K562 (cell line): Measurements from ENCODE around the gene FN1. TPM values are rescaled to one million over a fixed set of nuclear protein-coding genes. Genes with fewer than 3 reads are reported as not detected.

Source experiments
- ATAC-seq: fragments of 200-7000 bp; cut with Tn5 transposase; 3 replicates; pipeline ENCODE4 v1.9.1; 2020; ENCODE audit warnings: moderate library complexity
- BruUV-seq: library from RNA; stranded (reverse); fragments of 400-500 nt; replicated peaks from 2 replicates; lab custom pipeline; 2021; lab: Mats Ljungman, UMichigan
- CTCF ChIA-PET: fragments of 300-600 bp; formaldehyde crosslinking; extraction: SDS; loops from one replicate; lab custom pipeline; 2021; ENCODE audit warnings: low intra/inter-chr PET ratio; lab: Yijun Ruan, JAX
- POLR2A ChIA-PET: fragments of 300-600, 350-650 bp; sonication (Branson Sonifier 250); formaldehyde crosslinking; extraction: SDS; loops from one replicate; lab custom pipeline; 2021; ENCODE audit warnings: antibody characterized with exemption, inconsistent platforms; lab: Yijun Ruan, JAX
- DNase-seq, 4 experiments: peaks; one replicate each; pipeline versions ENCODE4 v3.0.0 to v3.0.0-alpha.2; 2011 to 2018; ENCODE audit warnings: low spot score in 3 of 4, mixed read lengths in 3 of 4; ENCODE audit errors: extremely low read depth in 1 of 4
- FAIRE-seq: peaks from 2 replicates; lab custom pipeline; 2011; peaks lifted over from hg19 to GRCh38; lab: Jason Lieb, UNC
- H2AFZ ChIP-seq: 2 replicates; pipeline ENCODE4 v1.6.0; 2011; ENCODE audit warnings: low read depth, low read length, control low read depth, inconsistent platforms
- H3K27ac ChIP-seq: fragments of 200-600 bp; 3 replicates; pipeline ENCODE4 v1.8.0; 2011; ENCODE audit warnings: low read depth, mild to moderate bottlenecking, control low read depth, inconsistent platforms, low read length, moderate library complexity, mixed read lengths; ENCODE audit errors: extremely low read depth
- H3K27me3 ChIP-seq, 2 experiments: fragments of 300-600 bp in 1 of 2; 2 replicates in 1 of 2; 3 replicates in 1 of 2; pipeline versions ENCODE4 v1.6.0 to v1.8.0; 2011; ENCODE audit warnings: inconsistent platforms in 2 of 2, low read length in 2 of 2, mild to moderate bottlenecking in 1 of 2, mixed read lengths in 1 of 2, moderate library complexity in 1 of 2; ENCODE audit not compliant: control insufficient read depth in 2 of 2, insufficient read depth in 2 of 2
- H3K36me3 ChIP-seq: fragments of 300-600 bp; 3 replicates; pipeline ENCODE4 v1.8.0; 2011; ENCODE audit warnings: mild to moderate bottlenecking, low read length, inconsistent platforms; ENCODE audit not compliant: control insufficient read depth, insufficient read depth
- H3K4me1 ChIP-seq, 2 experiments: fragments of 200-600 bp in 1 of 2; replicated peaks in 1 of 2; 2 replicates in 1 of 2; 3 replicates in 1 of 2; pipeline versions ENCODE4 v1.5.1 to v1.8.0; 2011; ENCODE audit warnings: inconsistent platforms in 2 of 2, low read length in 2 of 2, mild to moderate bottlenecking in 1 of 2, mixed read lengths in 1 of 2, moderate library complexity in 1 of 2; ENCODE audit not compliant: control insufficient read depth in 2 of 2, insufficient read depth in 2 of 2
- H3K4me2 ChIP-seq: 2 replicates; pipeline ENCODE4 v1.6.1; 2011; ENCODE audit warnings: low read length, control low read depth, inconsistent platforms, mixed read lengths; ENCODE audit not compliant: insufficient read depth
- H3K4me3 ChIP-seq: fragments of 200-600 bp; sonication (generic), shearing (Covaris generic); 2 replicates; pipeline ENCODE4 v1.5.1; 2016; ENCODE audit warnings: control low read depth, inconsistent platforms
- H3K79me2 ChIP-seq: fragments of 200-600 bp; 3 replicates; pipeline ENCODE4 v1.8.0; 2011; ENCODE audit warnings: low read length, inconsistent platforms; ENCODE audit not compliant: control insufficient read depth, insufficient read depth
- H3K9ac ChIP-seq, 2 experiments: 2 replicates each; pipeline versions ENCODE4 v1.6.0 to v1.6.1; 2011; ENCODE audit warnings: low read depth in 2 of 2, low read length in 2 of 2, control low read depth in 1 of 2, inconsistent platforms in 1 of 2, mild to moderate bottlenecking in 1 of 2, mixed read lengths in 1 of 2; ENCODE audit not compliant: insufficient read depth in 1 of 2
- H3K9me1 ChIP-seq: one replicate; pipeline ENCODE4 v1.6.0; 2011; ENCODE audit warnings: inconsistent platforms, mild to moderate bottlenecking, low read length, moderate library complexity; ENCODE audit not compliant: control insufficient read depth, insufficient read depth
- H3K9me3 ChIP-seq: replicated peaks from 2 replicates; pipeline ENCODE4 v1.5.1; 2011; ENCODE audit warnings: low read depth, low read length, inconsistent platforms; ENCODE audit not compliant: control insufficient read depth, insufficient read depth
- H4K20me1 ChIP-seq: replicated peaks from 2 replicates; pipeline ENCODE4 v1.6.1; 2011; ENCODE audit warnings: low read length, inconsistent platforms, mixed read lengths; ENCODE audit not compliant: control insufficient read depth, insufficient read depth
- CCAR2 ChIP-seq: fragments of 200-400 bp; formaldehyde crosslinking; IDR thresholded peaks from 2 replicates; pipeline ENCODE4 v1.6.1; 2017; ENCODE audit warnings: mild to moderate bottlenecking, low read depth, low read length
- HNRNPL ChIP-seq: fragments of 200-400 bp; formaldehyde crosslinking; IDR thresholded peaks from 2 replicates; pipeline ENCODE4 v1.6.1; 2017; ENCODE audit warnings: low read depth, mild to moderate bottlenecking, low read length
- L3MBTL2 ChIP-seq: fragments of 450-650 bp; IDR thresholded peaks from 2 replicates; pipeline ENCODE4 v1.6.1; 2016; ENCODE audit warnings: mild to moderate bottlenecking, moderate library complexity
- MAFG ChIP-seq: fragments of 450-650 bp; conservative IDR thresholded peaks from 2 replicates; pipeline ENCODE4 v1.6.1; 2016; ENCODE audit warnings: missing genetic modification characterization, missing compliant biosample characterization
- MYBL2 ChIP-seq, 2 experiments: fragments of 450-650 bp in 1 of 2; sonication (generic) in 1 of 2; formaldehyde crosslinking in 1 of 2; IDR thresholded peaks; 2 replicates each; pipeline versions ENCODE4 v1.6.1 to v1.8.1; 2017 to 2022; ENCODE audit warnings: borderline replicate concordance in 1 of 2, inconsistent platforms in 1 of 2, low read depth in 1 of 2, mild to moderate bottlenecking in 1 of 2, missing genetic modification reagents in 1 of 2, moderate library complexity in 1 of 2
- NFIC ChIP-seq: fragments of 450-650 bp; IDR thresholded peaks from 2 replicates; pipeline ENCODE4 v1.6.1; 2017; ENCODE audit warnings: mild to moderate bottlenecking, inconsistent platforms
- SLC30A9 ChIP-seq: fragments of 250-450 bp; sonication (Bioruptor Pico); IDR thresholded peaks from 2 replicates; pipeline ENCODE4 v1.8.0; 2022; ENCODE audit warnings: mild to moderate bottlenecking, moderate library complexity
- TFAP4 ChIP-seq: sonication (generic); formaldehyde crosslinking; IDR thresholded peaks from 2 replicates; pipeline ENCODE4 v1.8.0; 2022; ENCODE audit warnings: missing genetic modification reagents, mild to moderate bottlenecking, moderate library complexity, borderline replicate concordance
- ZBTB7A ChIP-seq: IDR thresholded peaks from 2 replicates; pipeline ENCODE4 v1.6.1; 2011; ENCODE audit warnings: low read depth, mild to moderate bottlenecking, low read length, moderate library complexity, borderline replicate concordance; ENCODE audit not compliant: control insufficient read depth
- WGBS: fragments of 100-300 bp; shearing (Covaris generic); methylation state at CpG from one replicate; pipeline ENCODE4 v1.1.6; 2016; ENCODE audit warnings: low coverage, mixed read lengths; ENCODE audit not compliant: insufficient coverage; ENCODE audit errors: missing lambda C conversion rate; 5-methylcytosine and 5-hydroxymethylcytosine counted together
- in situ Hi-C: fragments of 300-500 bp; cut with MboI; formaldehyde crosslinking; loops from 4 replicates; pipeline ENCODE4 v1.15.0; 2018; ENCODE audit warnings: inconsistent platforms, mixed read lengths
- intact Hi-C: fragments of 100-400 bp; cut with micrococcal nuclease; formaldehyde crosslinking; loops from 2 replicates; pipeline ENCODE4 v1.14.2; 2022
- polyA plus RNA-seq, 8 experiments: library from polyadenylated mRNA; depleted of rRNA in 4 of 8; stranded (reverse) in 5 of 8; unstranded in 3 of 8; fragments of >200 nt; fragmentation: Nextera tagmentation in 2 of 8; fragmentation: Illumina TruSeq in 1 of 8; extraction: Ambion mirVana in 2 of 8; extraction: Trizol in 1 of 8; gene quantifications; 2 replicates each; pipeline versions ENCODE4 v1.2.1 to v1.2.3, GENCODE V29; 2011 to 2014; ENCODE audit warnings: inconsistent platforms in 1 of 8, missing spikeins in 1 of 8
- total RNA-seq, 7 experiments: library from RNA; depleted of rRNA in 6 of 7; stranded (reverse); fragments of >200 nt in 6 of 7; fragmentation: Illumina TruSeq in 2 of 7; extraction: Trizol in 2 of 7; gene quantifications; 2 replicates each; pipeline versions ENCODE4 v1.2.1 to v1.2.3, GENCODE V29; 2011 to 2021; ENCODE audit warnings: low replicate concordance in 1 of 7
- TF ChIP-seq, protein P1 (sequence below): fragments of 450-650 bp; IDR thresholded peaks from 2 replicates; pipeline ENCODE4 v1.6.1; 2016
- TF ChIP-seq, protein P2 (sequence below): fragments of 250-450 bp; sonication (Bioruptor Pico); IDR thresholded peaks from 2 replicates; pipeline ENCODE4 v1.4.0; 2020; ENCODE audit warnings: mild to moderate bottlenecking, moderate library complexity
- TF ChIP-seq, protein P3 (sequence below): fragments of 250-450 bp; sonication (Bioruptor Pico); IDR thresholded peaks from 2 replicates; pipeline ENCODE4 v1.4.0; 2020

FN1 gene
- total and polyA plus RNA-seq, 9 of the 15 experiments (the other 6 are each of a cell fraction or from before 2014, with no cell fraction given), result 7.4 to 19.1 (median 11.2) TPM

- no peaks in the 10 kb centered on the region for H4K20me1 ChIP-seq
- ChIA-PET POLR2A (interaction anchor here (0.6 to 1.1 kb wide), 2 partner anchors 14 to 226 kb away, joined by 3 to 6 read pairs; no protein-coding TSS in a partner anchor), CTCF (no interaction called here)
- H3K9me3 ChIP-seq, result no peaks in the 10 kb centered on the region
- intact Hi-C loops (no loop called here), in situ Hi-C loops (no loop called here)
- no peak for FAIRE-seq
- no peaks in the 10 kb centered on the region for H3K36me3 ChIP-seq
- no peak overlapping the region for H3K27ac ChIP-seq
- H3K9ac ChIP-seq, result peak overlapping the region; percentile 25 to 85; a peak in 3 of 4 replicates
- peak overlapping the region; percentile 86 for H2AFZ ChIP-seq
- no TSS peak for BruUV-seq
- H3K4me3 ChIP-seq, result peak overlapping the region; percentile 47
- no peak for DNase-seq
- H3K9me1 ChIP-seq, result no peaks in the 10 kb centered on the region
- peaks cover 2 to 6% of the 10 kb centered on the region in 2 experiments; a peak in 3 of 5 replicates for H3K4me1 ChIP-seq
- peak overlapping the region; percentile 83 for H3K4me2 ChIP-seq
- peak; percentile 40 for ATAC-seq
- TF ChIP-seq HNRNPL (no peak), NFIC (no peak), MYBL2 (IDR thresholded peaks at IDR 0.05; ENCODE audit: low read depth) (no peak), MYBL2 (CRISPR knock-in tag; IDR thresholded peaks at IDR 0.05; ENCODE audit: borderline replicate concordance) (no peak), ZBTB7A (no peak), L3MBTL2 (0 out of 2 replicates have a peak, but pooled peaks have one; percentile 12), CCAR2 (no peak), TFAP4 (CRISPR knock-in tag) (0 out of 2 replicates have a peak, but pooled peaks have one; percentile 15), MAFG (tag) (no peak), SLC30A9 (CRISPR knock-in tag) (no peak)
- TF ChIP-seq, protein P1, sequence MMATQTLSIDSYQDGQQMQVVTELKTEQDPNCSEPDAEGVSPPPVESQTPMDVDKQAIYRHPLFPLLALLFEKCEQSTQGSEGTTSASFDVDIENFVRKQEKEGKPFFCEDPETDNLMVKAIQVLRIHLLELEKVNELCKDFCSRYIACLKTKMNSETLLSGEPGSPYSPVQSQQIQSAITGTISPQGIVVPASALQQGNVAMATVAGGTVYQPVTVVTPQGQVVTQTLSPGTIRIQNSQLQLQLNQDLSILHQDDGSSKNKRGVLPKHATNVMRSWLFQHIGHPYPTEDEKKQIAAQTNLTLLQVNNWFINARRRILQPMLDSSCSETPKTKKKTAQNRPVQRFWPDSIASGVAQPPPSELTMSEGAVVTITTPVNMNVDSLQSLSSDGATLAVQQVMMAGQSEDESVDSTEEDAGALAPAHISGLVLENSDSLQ, result no peak
- TF ChIP-seq, protein P2, sequence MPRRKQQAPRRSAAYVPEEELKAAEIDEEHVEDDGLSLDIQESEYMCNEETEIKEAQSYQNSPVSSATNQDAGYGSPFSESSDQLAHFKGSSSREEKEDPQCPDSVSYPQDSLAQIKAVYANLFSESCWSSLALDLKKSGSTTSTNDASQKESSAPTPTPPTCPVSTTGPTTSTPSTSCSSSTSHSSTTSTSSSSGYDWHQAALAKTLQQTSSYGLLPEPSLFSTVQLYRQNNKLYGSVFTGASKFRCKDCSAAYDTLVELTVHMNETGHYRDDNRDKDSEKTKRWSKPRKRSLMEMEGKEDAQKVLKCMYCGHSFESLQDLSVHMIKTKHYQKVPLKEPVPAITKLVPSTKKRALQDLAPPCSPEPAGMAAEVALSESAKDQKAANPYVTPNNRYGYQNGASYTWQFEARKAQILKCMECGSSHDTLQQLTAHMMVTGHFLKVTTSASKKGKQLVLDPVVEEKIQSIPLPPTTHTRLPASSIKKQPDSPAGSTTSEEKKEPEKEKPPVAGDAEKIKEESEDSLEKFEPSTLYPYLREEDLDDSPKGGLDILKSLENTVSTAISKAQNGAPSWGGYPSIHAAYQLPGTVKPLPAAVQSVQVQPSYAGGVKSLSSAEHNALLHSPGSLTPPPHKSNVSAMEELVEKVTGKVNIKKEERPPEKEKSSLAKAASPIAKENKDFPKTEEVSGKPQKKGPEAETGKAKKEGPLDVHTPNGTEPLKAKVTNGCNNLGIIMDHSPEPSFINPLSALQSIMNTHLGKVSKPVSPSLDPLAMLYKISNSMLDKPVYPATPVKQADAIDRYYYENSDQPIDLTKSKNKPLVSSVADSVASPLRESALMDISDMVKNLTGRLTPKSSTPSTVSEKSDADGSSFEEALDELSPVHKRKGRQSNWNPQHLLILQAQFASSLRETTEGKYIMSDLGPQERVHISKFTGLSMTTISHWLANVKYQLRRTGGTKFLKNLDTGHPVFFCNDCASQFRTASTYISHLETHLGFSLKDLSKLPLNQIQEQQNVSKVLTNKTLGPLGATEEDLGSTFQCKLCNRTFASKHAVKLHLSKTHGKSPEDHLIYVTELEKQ (CRISPR knock-in tag), result no peak
- TF ChIP-seq, protein P3, sequence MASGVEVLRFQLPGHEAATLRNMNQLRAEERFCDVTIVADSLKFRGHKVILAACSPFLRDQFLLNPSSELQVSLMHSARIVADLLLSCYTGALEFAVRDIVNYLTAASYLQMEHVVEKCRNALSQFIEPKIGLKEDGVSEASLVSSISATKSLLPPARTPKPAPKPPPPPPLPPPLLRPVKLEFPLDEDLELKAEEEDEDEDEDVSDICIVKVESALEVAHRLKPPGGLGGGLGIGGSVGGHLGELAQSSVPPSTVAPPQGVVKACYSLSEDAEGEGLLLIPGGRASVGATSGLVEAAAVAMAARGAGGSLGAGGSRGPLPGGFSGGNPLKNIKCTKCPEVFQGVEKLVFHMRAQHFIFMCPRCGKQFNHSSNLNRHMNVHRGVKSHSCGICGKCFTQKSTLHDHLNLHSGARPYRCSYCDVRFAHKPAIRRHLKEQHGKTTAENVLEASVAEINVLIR (CRISPR knock-in tag), result no peak
- WGBS, result 4% methylated on average over 22 of the region's 22 CpGs
- H3K27me3 ChIP-seq, result no peaks in the 10 kb centered on the region
- no peaks in the 10 kb centered on the region for H3K79me2 ChIP-seq
Measured at GRCh38 chr2:215436705-215437565, 1.1 kb upstream of the FN1 start.
